ENCODE measurements around the gene ZAP70. TPM values are rescaled to one million over a fixed set of nuclear protein-coding genes. Genes with fewer than 3 reads are reported as not detected.

ZAP70 gene
- total and polyA plus RNA-seq, 9 donors = 2.0 to 6.0 (median 3.2) TPM

GRCh38 chr2:97775074-97775473 is 61.7 kb downstream of the ZAP70 start:
- no peak overlapping the region for H3K4me3 ChIP-seq (ENCODE audit: low read length)
- no peaks in the 10 kb centered on the region for H3K27me3 ChIP-seq (ENCODE audit: control insufficient read depth, insufficient read depth, low read length)
- no peak for DNase-seq
- H3K36me3 ChIP-seq (ENCODE audit: control insufficient read depth, insufficient read depth, low read length) = peaks cover 56% of the 10 kb centered on the region
- 76% methylated on average over 8 of the region's 11 CpGs for WGBS (ENCODE audit: insufficient coverage)
- H3K4me1 ChIP-seq (ENCODE audit: control insufficient read depth, insufficient read depth, low read length) = no peaks in the 10 kb centered on the region
- no peak overlapping the region for H3K27ac ChIP-seq (ENCODE audit: low read length)
- H3K9me3 ChIP-seq (replicated peaks; ENCODE audit: control insufficient read depth, low read depth, low read length) = no peaks in the 10 kb centered on the region

DNA sequence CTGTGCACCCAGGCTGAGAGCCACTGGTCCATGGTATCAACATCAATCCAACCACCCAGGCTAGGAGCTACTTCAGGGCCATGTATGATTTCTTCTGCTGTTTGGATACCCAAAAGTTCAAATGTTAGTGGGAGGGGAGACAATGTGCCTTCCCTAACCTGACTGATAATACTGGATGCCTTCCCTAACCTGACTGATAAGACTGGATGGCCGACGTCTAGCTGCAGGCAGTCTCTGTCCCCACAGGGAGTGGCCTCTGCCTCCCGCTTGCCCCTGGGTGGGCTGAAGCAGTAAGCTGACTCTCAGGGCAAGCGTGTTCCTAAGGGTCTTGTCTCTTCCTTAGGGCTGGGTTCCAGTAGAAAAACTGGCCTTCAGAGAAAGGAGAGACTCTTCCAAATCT is 65.8 kb downstream of the ZAP70 start:
- no peak overlapping the region for H3K4me3 ChIP-seq (ENCODE audit: low read length)
- no peak for DNase-seq
- no peaks in the 10 kb centered on the region for H3K4me1 ChIP-seq (ENCODE audit: control insufficient read depth, insufficient read depth, low read length)
- H3K27ac ChIP-seq (ENCODE audit: low read length) = no peak overlapping the region
- no peaks in the 10 kb centered on the region for H3K27me3 ChIP-seq (ENCODE audit: control insufficient read depth, insufficient read depth, low read length)
- H3K9me3 ChIP-seq (replicated peaks; ENCODE audit: control insufficient read depth, low read depth, low read length) = no peaks in the 10 kb centered on the region
- H3K36me3 ChIP-seq (ENCODE audit: control insufficient read depth, insufficient read depth, low read length) = peaks cover 40% of the 10 kb centered on the region
- 81% methylated on average over 4 of the region's 4 CpGs for WGBS (ENCODE audit: insufficient coverage)

DNA sequence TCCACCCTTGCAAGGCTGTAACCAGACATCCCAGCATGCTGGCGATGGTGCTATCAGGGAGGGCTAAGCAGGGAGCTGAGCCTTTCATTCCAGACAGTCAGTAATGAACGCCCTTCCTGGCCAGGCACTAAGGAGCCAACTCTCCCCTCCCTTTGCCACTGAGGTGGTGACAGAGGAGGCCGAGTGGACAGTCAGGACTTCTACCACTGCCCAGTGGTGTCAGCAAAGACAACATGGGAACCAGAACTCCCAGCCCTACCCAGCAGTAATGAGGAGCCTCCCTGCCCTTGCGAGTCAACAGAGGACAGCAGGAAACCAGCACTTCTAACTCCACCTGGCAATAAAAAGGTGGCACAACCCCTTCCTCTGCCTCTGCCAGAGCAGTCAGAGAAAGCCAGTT is 68.6 kb downstream of the ZAP70 start:
- no peaks in the 10 kb centered on the region for H3K27me3 ChIP-seq (ENCODE audit: control insufficient read depth, insufficient read depth, low read length)
- no peak overlapping the region for H3K27ac ChIP-seq (ENCODE audit: low read length)
- no peak for DNase-seq
- WGBS (ENCODE audit: insufficient coverage) = 77% methylated on average over 2 of the region's 4 CpGs
- H3K36me3 ChIP-seq (ENCODE audit: control insufficient read depth, insufficient read depth, low read length) = peaks cover 27% of the 10 kb centered on the region
- H3K9me3 ChIP-seq (replicated peaks; ENCODE audit: control insufficient read depth, low read depth, low read length) = no peaks in the 10 kb centered on the region
- no peaks in the 10 kb centered on the region for H3K4me1 ChIP-seq (ENCODE audit: control insufficient read depth, insufficient read depth, low read length)
- no peak overlapping the region for H3K4me3 ChIP-seq (ENCODE audit: low read length)

DNA sequence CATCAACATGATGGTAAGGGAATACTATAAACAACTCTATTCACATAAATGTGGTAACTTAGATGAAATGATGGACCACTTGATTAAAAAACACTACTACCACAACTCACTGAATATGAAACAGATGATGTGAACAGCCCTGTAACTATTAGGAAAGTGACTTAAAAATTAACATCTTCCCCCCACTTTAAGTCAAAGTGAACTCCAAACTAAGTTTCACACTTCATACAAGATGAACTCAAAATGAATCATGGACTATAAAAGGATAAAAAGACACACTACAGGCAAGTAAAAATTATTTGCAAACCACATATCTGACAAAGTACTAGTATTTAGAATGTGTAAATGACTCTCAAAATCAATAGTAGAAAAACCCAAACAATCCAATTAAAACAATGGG is 71.6 kb downstream of the ZAP70 start:
- Histone ChIP-seq H3K4me3 (ENCODE audit: low read length) (no peak overlapping the region), H3K27me3 (ENCODE audit: control insufficient read depth, insufficient read depth, low read length) (no peaks in the 10 kb centered on the region), H3K4me1 (ENCODE audit: control insufficient read depth, insufficient read depth, low read length) (no peaks in the 10 kb centered on the region), H3K9me3 (replicated peaks; ENCODE audit: control insufficient read depth, low read depth, low read length) (no peaks in the 10 kb centered on the region), H3K27ac (ENCODE audit: low read length) (no peak overlapping the region), H3K36me3 (ENCODE audit: control insufficient read depth, insufficient read depth, low read length) (peaks cover 38% of the 10 kb centered on the region)
- DNase-seq = no peak

DNA sequence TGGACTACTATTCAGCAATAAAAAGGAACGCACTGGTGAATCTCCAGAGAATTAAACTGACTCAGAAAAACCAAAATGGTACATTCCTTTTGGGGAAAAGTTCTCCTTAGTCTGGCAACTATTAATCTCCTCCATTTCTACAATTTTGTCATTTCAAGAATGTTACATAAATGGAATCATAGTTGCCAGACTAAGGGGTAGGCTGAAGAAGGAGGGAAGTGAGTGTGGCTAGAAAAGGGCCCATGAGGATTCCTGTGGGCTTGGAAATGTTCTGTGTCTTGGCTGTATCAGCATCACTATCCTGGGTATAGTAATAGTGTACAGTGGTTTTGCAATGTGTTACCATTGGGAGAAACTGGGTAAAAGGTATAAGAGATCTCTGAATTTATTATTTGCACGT is 72.4 kb downstream of the ZAP70 start:
- WGBS (ENCODE audit: insufficient coverage) = no CpG with 5 or more reads among the region's 2 CpGs
- Histone ChIP-seq H3K4me3 (ENCODE audit: low read length) (no peak overlapping the region), H3K4me1 (ENCODE audit: control insufficient read depth, insufficient read depth, low read length) (no peaks in the 10 kb centered on the region), H3K9me3 (replicated peaks; ENCODE audit: control insufficient read depth, low read depth, low read length) (no peaks in the 10 kb centered on the region), H3K27ac (ENCODE audit: low read length) (no peak overlapping the region), H3K36me3 (ENCODE audit: control insufficient read depth, insufficient read depth, low read length) (peaks cover 41% of the 10 kb centered on the region), H3K27me3 (ENCODE audit: control insufficient read depth, insufficient read depth, low read length) (no peaks in the 10 kb centered on the region)
- DNase-seq = no peak

- no peak for DNase-seq
- H3K9me3 ChIP-seq (replicated peaks; ENCODE audit: control insufficient read depth, low read depth, low read length) = no peaks in the 10 kb centered on the region
- peaks cover 59% of the 10 kb centered on the region for H3K36me3 ChIP-seq (ENCODE audit: control insufficient read depth, insufficient read depth, low read length)
- no peak overlapping the region for H3K4me3 ChIP-seq (ENCODE audit: low read length)
- H3K4me1 ChIP-seq (ENCODE audit: control insufficient read depth, insufficient read depth, low read length) = no peaks in the 10 kb centered on the region
- H3K27ac ChIP-seq (ENCODE audit: low read length) = no peak overlapping the region
- no peaks in the 10 kb centered on the region for H3K27me3 ChIP-seq (ENCODE audit: control insufficient read depth, insufficient read depth, low read length)
- 94% methylated on average over 6 of the region's 7 CpGs for WGBS (ENCODE audit: insufficient coverage)
These were observed 75.7 kb downstream of the ZAP70 start for GRCh38 chr2:97788986-97789644.

Other genes starting within 250 kb of the ZAP70 start
- gene ANKRD36B, start 123.7 kb upstream of the ZAP70 start, total RNA-seq = 50.6 TPM
- 10 to 100 TPM in 6 of 8 donors, 1 to 10 TPM in 2; 7.3 to 31.5 (median 13.6) TPM for gene ANKRD36B, start 123.7 kb upstream of the ZAP70 start, polyA plus RNA-seq (ENCODE audit: insufficient read depth in 1 of 8, insufficient read length in 8 of 8, low replicate concordance in 1 of 8)
- 325 TPM for gene COX5B, start 67.5 kb upstream of the ZAP70 start, total RNA-seq
- gene COX5B, start 67.5 kb upstream of the ZAP70 start, polyA plus RNA-seq (ENCODE audit: insufficient read depth in 1 of 8, insufficient read length in 8 of 8, low replicate concordance in 1 of 8) = 100 to 1,000 TPM; 140 to 216 (median 183) TPM
- 38.6 TPM for gene ACTR1B, start 49.5 kb upstream of the ZAP70 start, total RNA-seq
- 10 to 100 TPM; 46.0 to 54.6 (median 49.7) TPM for gene ACTR1B, start 49.5 kb upstream of the ZAP70 start, polyA plus RNA-seq (ENCODE audit: insufficient read depth in 1 of 8, insufficient read length in 8 of 8, low replicate concordance in 1 of 8)
- gene C2orf92, start 43.9 kb upstream of the ZAP70 start, total RNA-seq = 9.1 TPM
- 10 to 100 TPM in 5 of 8 donors, 1 to 10 TPM in 3; 4.6 to 21.1 (median 12.5) TPM for gene C2orf92, start 43.9 kb upstream of the ZAP70 start, polyA plus RNA-seq (ENCODE audit: insufficient read depth in 1 of 8, insufficient read length in 8 of 8, low replicate concordance in 1 of 8)